Stimulated activated CD4-positive, alpha-beta T cell treated with anti-CD3 and anti-CD28 coated beads, TNF-alpha, amount 100 ng/mL, for 4 hours (primary cell): Measurements from ENCODE around the gene DSG3.

Source experiments
- DNase-seq, 3 experiments: peaks; one replicate each; pipeline ENCODE4 v3.0.0-alpha.2; 2020; ENCODE audit warnings: low read depth in 3 of 3

Gene DSG3

GRCh38 chr18:31447530-31448191 is at the start of gene DSG3:
DSG3 (plus strand) TSS chr18:31447741; CDS start chr18:31447878, 137 bp downstream.
- no peak for DNase-seq

GRCh38 chr18:31398191-31398590 is 49.4 kb upstream of the DSG3 start:
- no peak for DNase-seq

DNA sequence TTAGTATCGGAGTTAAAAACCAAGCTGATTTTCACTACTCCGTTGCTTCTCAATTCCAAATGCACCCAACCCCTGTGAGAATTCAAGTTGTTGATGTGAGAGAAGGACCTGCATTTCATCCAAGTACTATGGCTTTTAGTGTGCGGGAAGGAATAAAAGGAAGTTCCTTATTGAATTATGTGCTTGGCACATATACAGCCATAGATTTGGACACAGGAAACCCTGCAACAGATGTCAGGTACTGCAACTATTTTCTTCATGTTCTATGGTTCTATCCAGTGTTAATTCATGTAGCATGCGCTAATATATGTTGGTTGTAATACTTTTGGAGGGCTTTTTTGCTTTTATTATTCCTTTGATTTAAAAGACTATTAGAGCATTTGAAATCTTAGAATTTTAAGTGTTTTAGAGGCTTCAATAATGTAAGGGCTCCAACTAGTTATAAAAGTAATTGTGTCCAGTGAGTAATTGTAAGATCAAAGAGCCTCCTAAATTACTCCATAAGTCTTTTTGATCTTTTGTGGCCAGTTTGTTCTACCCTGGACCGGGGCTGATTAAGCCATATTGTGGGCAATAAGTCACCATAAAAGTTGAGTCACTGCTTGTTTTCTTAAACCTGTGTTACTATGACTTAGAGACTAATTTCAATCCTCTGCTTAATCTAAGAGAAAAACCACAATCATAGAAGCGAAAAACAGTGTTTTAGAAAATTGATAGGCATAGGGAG is 48.1 kb upstream of the DSG3 start:
- DNase-seq, result no peak

- DNase-seq, result no peak
Observed at GRCh38 chr18:31401156-31402025, 46.1 kb upstream of the DSG3 start.

DNA sequence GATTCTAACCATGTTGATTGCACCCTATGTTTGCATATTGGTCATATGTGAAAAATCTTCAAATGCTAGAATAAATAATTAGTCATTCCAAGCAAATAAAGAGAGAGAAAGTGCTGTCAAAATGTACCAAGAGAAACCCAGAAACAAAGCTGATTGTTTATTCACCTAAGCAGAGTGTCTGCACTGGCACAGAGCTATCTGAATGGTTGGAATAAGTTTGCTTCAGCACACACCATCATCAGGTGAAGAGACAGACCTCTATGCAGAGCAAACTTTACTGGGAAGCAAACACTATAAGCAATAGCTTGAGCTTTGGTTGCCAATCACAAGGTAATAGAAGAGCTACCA is 45.5 kb upstream of the DSG3 start:
- no peak for DNase-seq

- DNase-seq, result no peak
Observed at GRCh38 chr18:31403409-31403808, 44.1 kb upstream of the DSG3 start.

- no peak for DNase-seq
Observed at GRCh38 chr18:31407649-31408048, 39.9 kb upstream of the DSG3 start.

- DNase-seq, result no peak
Observed at GRCh38 chr18:31409276-31409675, 38.3 kb upstream of the DSG3 start.

DNA sequence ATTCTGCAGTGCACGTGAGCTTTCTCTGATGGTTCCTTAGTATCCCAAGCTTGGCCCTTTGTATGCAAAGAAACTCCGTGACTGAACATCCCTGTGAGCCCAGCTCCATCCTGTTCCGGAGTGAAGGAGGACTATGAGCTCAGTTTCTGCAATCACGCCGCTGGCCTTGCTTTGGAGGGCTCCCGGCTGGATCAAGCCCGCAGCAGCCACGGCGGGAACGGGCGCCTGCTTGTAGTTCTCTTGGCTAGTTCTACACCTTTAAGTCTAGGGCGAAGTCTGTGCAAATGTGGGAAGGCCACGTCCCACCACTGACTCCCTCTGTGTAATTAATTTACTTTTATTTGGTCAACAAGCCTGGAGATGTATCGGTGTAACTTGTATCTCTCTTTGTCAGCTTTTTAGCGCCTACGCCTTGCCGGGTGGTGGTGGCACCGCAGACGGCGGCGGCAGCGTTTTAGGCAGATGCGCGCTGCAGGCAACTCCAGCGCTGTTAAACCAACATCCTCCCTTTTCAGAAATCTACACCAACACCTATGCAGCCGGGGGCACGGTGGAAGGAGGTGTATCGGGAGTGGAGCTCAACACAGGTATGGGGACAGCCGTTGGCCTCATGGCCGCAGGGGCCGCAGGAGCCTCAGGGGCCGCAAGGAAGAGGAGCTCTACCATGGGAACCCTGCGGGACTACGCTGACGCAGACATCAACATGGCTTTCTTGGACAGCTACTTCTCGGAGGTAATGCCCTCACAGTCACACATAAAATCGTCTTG is 36.6 kb upstream of the DSG3 start:
- no peak for DNase-seq

GRCh38 chr18:31413137-31413536 is 34.4 kb upstream of the DSG3 start:
- no peak for DNase-seq

- DNase-seq, result no peak
Observed at GRCh38 chr18:31417850-31418249, 29.7 kb upstream of the DSG3 start.

DNA sequence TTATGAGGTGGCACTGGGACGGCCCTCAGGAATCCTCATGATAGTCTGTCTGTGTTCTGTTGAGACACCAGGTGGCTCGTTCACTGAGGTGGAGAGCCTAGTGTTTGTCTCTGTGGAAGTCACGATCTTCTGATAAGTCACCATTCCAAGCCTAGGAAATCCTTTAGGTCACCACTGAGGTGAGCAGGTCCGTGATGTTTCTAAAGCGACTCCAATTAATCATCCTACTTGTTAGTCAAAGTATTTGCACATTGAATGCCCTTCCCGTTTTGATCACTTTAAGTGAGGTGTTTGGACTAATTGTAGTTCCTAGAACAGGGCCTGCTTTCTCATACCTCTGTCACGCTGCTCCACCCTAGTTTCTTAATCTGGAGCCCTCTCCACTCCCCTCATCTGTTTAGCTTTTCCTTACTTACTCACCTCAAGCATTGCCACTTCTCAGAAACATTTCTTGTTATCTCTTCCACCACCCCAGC is 28.0 kb upstream of the DSG3 start:
- DNase-seq, result no peak

- DNase-seq, result no peak
Observed at GRCh38 chr18:31420032-31420431, 27.5 kb upstream of the DSG3 start.

DNA sequence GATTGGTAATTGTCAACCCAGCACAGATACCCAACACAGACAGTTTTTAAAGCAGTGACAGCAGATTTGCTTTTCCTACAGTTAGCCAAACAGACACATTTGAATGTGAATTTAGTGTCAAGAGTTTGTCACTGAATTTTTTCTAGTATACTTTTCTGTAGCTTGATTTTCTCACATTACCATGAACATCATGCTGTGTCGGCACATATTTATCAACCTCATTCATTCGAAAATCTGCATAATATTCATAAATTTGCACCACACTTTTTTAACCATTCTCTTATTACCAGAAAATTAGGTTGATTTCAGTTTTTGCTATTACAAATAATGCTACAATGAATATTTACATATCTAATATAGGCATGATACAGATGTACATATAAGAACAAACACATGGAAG is 27.0 kb upstream of the DSG3 start:
- DNase-seq, result no peak

GRCh38 chr18:31424383-31424988 is 23.1 kb upstream of the DSG3 start:
- DNase-seq, result no peak

GRCh38 chr18:31426021-31426420 is 21.5 kb upstream of the DSG3 start:
- no peak for DNase-seq

GRCh38 chr18:31426871-31427406 is 20.6 kb upstream of the DSG3 start:
- DNase-seq, result no peak

DNA sequence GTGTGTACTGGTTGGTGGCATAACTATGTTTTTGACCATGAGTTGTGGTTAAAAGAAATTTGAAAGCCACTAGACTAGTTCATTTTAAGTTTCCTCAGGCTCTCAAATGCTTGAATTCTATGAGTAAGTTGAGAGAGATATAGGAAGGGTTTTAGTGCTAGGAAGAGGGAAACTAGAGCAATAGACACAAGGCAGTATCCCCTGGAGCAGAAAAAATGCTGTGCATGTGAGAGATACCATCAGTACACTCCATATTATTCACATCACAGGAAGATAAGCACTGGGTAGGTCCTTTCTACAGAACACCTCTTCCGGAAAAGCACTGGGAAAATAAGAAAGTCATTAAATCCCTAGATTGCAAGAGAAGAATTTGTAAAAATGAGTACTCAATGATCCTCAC is 19.3 kb upstream of the DSG3 start:
- no peak for DNase-seq

GRCh38 chr18:31429623-31430022 is 17.9 kb upstream of the DSG3 start:
- no peak for DNase-seq

- no peak for DNase-seq
Observed at GRCh38 chr18:31430072-31430471, 17.5 kb upstream of the DSG3 start.

DNA sequence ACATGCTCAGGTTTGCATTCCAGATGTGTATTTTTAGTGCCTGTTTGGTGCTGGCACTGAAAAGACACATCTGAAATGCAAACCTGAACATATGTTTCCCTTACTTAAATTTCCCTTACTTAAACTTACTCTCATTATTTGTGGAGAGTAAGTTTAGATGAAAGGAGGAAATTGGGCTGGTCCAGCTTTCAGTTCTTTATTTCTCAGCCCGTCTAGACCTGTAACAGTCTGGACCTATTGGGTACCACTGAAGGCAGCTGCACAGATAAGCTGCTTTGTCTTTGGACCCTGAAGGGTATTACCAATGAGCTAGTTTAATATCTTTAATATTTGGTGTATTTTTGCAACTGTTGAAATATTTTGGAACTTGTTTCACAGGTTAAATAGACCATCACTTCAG is 17.0 kb upstream of the DSG3 start:
- DNase-seq, result no peak
